ENCODE results near the gene NRM.
"Not testable (repeated sequence)": the region's sequence is repeated elsewhere in the genome, so short reads cannot be mapped to it uniquely, and the experiment has no call there.

NRM gene

DNA sequence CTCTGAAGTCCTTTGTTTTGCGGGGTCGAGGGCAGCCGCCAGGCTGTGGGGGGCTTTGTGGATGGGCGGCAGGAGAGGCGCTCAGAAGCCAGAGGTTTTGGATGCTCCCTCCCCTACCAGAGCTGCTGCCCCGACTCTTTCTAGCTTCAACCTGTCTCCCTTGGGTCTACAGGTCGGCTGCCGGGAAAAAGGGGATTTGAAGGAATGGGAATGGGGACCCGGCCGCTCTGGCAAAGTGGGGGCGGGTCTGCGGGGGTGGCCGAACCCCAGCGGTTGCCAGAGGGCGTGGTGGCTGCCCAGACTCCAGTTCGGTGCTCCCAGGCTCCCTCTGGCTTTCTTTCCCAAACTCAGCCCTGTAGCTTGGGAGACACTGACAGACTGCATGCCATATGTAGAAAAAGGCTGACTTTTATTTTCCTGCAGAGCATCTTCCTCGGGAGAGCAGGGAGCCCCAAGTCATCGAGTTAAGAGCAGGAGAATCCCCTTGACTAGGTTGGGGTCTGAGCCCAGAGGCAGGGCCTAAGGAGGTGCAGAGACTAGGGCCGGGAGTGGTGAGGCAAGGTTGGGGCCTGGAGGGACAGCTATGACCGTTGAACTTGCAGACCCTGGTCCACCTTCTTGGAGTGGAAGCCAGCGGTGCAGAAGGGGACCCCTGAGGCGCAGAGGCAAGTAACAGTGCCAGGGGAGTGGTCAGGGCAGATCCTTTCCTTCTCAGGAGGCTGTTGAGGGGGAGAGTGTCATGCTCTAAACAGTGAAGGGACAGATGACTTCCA lies 2.9 kb downstream of the NRM start:
- DNase-seq: no peak

DNA sequence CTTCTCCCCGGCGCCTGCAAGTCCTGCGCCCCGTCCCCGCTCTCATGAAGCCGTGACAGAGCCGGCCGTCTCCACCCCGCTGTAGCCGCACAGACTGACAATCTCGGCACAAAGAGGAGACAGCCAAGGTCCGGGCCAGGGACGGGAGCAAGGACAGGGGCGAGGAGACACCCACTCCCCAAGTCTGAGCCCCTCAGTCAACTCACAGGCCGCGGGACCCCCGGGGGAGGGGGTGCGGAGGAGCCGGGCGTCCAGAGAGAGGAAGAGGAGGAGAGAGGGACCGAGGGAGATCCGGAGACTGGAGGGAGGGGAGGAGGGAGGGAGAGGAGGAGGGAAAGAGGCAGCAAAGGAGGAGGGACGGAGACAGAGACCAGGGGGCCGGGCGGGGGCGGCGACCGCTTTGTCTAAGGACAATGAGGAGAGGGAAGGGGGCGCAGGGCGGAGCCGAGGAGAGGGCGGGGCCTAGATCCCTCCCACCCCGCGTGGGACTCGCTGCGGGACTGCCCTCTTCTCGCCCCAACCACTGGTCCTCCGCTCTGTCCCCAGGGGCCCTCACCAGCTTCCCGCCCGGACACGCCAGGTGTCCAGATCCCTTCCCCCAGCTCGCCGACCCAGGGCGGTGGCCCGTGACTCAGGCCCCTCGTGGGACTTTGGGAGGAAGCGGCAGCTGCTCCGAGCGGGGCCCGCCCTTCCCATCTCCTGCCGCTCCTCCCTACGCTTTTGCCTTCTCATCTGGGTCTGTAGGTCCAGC lies 3.7 kb downstream of the NRM start:
- peak; percentile 16 for DNase-seq

DNA sequence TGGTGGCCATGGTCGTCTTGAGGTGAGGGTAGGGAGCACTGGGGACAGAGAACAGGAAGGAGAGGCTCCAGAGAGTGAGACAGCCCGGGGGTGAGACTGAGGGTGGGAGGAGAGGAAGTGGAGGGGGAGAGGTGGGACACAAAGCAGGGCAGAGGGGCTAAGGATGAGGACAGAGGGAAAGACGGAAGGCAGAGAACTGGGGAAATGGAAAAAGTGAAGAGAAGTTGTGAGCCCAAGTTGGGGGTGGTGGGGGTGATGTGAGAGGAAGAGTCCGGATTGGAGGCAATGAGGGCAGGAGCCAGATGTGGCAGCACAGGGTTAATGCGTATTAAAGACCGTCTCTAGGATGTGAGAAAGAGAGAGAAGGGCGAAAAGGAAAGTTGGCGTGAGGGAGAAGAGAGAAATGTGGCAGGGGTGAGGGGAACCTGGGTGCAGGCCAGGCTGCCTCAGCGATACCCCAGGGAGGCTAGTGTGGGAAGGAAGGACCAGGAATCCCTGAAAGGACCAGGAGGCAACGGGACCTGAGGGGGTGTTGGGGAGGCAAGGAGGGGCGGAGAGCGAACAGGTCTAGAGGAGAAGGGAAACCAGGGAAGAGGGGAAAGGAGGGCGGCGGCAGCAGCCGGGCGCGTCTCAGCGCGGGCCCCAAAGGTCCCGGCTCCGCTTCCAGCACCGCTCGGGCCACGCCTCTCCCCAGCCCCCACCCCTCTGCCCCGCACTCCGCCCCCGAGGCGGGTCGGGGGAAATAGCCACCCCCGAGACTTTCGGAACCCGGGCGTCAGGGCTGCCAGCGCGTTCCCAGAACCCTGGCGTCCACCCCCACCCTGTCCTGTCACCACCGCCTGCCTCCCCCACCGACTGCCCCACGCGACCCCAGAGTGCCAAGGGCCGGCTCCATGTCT lies 4.5 kb downstream of the NRM start, which contains the start of gene PPP1R18:
Gene PPP1R18, minus strand, starts transcription at position 637 of the 899 bp plus-strand sequence. Its CDS starts 627 bp downstream, at position 10.
- no peak for DNase-seq

DNA sequence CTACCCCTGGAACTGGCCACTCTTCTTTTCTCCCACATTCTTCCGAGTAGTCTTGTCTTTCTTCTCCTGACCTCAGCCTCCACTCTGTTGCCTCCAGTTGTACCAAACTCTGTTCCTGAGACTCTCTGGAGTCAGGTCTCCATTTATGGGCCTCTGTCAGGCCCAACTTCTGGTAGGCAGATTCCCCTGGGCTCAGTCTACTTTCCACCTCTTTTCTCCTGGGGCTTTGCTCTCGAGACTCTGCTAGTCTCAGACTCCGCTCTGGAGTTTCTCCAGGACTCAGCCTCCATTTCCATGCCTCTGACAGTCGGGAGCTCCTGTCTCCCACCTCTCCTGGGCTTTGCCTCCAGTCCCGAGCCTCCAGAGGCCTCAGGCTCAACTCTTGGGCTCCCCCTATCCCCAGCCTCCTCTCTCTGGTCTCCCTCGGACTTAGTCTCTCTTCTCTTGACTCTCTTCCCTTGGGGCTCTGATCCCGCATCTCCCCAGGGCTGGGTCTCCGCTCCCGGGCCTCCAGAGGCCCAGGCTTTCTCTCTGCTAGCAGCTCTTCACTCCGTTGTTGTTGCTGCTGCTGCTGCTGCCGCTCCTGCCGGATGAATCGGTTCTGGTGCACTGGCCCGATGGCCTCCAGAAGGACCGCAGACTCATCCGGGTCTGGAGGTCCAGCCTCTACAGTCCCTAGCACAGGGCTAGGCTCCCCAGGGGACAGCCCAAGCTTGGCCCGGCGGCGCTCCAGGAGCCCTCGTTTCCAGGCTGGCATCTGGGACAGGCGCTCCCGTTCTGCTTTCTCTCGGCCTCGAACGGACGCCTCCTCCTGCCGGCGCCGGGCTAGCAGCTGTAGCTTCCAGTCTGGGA lies 5.4 kb downstream of the NRM start:
- DNase-seq: no peak

DNA sequence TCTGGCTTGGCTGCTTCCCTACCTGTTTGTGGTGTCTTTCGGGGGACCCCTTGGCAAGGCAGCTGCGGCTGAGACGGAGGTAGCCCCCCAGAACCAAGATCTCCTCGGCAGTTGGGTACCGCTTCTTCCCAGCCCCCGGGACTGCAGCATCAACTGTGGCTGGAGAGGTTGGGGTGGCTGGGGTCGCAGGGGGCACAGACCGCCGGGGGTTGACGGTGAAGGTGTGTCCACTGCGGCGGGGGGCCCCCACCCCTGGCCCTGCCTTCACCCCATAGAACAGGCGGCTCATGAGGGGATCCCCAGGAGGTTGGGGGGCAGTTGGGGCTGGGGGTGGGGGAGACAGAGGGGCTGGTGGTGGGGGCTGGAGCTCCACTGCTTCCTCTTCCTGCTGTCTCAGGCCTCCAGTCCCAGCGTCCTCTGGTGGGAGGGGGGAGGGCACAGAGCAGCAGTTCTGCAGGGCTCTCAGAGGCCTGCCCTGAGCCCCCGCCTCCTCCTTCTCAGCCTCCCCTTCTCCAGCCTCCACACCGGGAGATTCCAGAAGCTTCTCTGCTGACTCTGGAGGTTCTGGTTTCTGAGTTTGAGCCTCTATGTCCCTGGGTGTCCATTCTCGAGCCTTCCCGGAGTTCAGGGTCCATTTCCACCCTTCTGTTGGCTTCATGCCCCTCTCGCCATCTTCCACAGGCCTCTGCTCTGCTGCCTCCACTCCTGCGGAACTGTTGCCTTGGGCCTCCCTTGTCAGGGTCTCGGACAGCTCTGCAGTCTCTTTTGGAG lies 6.2 kb downstream of the NRM start:
- no peak for DNase-seq

DNA sequence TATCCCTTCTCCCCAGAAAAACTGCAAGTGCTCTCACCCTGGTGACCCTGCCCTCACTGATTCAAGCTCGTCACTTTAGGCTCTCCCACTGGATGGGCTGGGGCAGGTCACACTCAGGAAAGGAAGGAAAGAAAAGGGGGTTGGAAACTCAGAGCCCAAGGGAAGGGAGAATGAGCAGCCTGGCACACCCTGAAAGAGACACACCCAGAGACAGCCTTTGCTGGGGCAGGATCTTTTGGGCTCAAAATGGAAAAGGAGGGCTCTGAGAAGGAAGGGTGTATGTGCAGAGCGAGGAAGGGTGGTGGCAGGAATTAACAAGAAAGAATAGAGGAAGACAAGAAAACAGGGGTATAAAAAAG lies 6.8 kb downstream of the NRM start:
- DNase-seq: no peak

DNA sequence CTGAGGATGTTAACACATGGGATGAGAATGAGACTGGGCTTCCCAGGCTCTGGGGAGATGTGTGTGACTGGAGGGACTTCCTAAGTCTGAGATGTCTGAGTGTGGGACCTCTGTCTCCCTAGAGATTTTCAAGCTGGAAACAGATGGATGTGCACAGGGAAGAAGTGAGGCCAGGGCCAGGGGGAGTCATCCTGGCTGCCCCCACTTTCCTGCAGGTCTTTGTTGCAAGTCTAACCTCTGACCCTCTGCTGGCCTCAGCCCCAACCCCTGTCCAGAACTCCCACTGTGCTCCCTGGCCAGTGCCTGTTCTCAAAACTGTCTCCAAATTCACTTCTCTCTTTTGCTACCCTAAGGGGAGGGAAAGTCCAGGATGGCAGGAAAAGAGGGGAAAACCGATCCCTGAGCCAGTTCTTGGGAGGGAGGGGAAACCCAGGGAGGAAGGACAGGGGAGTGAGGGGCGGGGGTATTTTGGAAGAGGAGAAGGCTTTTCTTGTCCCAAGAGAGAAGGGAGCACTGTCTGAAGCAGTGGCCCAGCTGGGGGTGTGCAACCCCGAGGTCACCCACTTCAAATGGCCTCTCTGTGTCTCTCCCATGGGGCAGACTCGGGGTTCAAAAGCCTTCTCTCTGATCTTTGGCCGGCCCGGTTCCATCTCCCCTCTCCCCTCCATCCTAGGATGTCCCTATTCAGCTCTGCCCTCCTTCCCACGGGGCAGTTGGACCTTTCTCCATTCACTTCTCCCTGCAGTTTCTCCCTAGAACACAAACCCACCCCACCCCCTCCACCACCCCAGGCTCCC lies 7.4 kb downstream of the NRM start:
- no peak for DNase-seq

DNA sequence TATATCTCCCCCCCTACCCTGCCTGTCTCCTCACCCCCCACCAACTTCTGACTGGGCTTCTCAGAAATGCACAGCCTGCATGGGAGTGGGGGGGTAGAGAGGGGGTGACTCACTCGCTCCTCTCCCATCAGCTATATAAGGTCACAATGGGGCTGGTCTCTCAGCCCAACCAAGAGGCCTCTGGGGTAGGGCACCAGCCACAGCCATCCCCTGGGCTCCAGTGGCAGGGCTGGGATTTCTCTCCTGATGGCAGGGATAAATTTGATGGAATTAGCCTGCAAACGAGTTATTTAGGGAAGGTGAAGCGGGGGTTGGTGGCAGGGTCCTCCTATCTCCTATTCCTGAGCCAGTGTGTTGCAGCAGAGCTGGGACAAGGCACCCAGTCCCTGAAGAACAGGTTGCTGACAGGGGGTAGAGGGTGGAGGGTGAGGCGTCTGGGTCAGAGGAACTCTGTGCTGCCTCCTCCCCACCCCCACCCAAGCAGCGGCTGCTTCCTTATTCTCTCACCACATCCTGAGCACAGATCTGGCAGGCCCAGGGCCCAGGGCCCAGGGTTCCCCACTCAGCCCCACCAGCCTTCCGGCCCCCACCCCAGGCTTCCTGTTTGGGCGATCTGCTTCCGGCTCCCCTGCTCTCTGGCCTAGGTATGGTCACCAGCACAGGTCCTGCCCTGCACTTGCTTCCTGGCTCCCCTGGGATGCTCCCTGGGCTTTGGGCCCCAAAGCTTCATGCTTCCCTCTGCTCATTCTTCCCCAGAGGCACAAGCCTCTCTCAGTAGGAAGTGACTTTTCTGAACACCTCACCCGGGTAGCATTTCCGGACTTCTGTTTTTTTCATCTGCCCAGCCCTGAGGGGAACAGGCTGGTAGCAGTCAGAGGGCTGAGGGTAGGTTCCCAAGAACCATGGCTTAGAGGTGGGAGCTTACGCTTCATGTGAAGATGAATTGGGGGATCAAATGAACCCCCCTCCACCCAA lies 8.4 kb downstream of the NRM start:
- DNase-seq: no peak

DNA sequence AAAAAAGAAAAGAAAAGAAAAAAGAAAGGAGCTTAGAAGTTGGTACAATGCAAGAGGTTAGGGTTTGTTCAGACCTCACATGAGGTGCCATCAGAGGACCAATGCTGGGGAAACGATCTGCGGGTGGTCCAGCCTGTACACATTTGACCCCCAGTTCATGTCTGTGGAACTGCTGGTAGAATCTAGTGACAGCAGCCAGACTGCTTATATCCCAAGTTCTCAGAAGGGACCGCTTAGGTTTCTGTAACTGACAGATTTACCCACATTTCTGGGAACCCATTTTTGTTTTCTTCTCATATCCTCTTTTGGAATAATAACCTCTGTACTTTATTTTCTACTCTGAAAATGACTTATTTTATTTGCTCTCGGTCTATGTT lies 9.0 kb downstream of the NRM start:
- no peak for DNase-seq

DNA sequence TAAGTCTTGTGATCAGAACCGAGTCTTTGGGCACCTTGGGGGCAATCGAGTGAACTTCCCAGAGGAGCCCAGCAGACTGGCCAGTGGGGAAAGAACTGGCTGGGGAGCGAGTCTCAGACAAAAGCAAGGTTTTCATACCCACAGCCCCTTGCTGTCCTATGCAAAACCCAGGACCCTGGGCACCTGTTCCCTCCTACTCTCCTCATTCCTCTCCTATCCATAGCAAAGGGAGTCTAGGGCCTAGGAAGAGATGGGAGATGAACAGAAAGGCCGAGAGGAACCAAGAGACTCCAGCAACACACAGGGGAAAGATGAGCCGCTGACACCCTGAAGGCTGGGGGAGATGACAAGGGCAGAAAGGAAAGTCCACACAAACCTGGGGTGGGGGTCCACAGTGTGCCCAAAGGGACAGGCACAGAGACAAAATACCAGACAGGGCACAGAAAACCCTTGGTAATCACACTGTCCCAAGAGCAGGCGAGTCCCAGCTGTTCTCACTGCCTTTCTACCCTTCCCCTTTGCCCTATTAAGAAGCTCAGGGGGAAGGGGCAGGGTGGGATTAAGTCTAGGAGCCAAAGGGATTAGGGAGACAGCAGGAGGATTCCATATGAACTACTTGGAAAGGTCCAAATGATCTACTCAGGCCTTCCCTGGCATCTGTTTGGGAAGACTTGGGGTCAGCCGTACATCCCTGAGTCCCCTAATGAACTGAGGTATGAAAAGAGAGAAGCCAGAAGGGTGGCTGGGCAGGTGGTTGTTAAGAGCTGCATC lies 10.8 kb downstream of the NRM start:
- DNase-seq: no peak

DNA sequence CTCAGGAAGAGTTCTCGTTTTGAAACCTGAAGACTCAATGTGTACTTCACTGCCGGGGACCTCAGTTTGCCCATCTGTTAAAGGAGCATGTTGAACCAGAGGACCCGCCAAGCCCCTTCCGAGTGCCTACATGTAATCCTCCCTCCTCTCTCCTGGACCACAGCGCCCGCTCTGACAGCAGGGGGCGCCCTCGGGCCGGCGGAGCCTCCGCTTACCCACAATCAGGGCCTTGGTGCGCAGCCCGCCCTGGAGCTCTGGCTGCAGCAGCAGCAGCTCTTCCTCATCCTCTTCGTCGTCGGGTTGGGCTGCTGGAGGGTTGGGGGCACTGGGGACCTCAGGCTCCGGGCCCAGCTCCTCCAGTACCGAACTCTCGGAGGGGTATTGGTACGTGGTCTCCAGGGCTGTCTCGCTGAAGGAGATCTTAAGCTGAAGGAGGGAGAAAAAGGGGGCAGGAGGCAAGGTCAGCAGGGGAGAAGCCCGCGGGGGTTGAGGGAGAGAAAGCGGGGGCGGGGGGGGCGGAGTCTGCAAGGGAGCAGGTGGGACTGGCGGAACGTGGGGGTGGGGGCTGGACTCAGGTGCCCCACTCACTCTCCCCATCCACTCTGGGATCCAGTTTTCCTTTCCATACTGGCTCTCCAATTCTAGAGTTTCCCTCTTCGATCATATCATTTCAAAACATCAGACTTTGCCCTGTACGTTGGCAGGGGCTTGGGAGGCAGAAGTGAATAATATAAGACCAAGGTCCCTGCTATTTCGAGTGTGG lies 11.6 kb downstream of the NRM start:
- DNase-seq: peak; percentile 27

DNA sequence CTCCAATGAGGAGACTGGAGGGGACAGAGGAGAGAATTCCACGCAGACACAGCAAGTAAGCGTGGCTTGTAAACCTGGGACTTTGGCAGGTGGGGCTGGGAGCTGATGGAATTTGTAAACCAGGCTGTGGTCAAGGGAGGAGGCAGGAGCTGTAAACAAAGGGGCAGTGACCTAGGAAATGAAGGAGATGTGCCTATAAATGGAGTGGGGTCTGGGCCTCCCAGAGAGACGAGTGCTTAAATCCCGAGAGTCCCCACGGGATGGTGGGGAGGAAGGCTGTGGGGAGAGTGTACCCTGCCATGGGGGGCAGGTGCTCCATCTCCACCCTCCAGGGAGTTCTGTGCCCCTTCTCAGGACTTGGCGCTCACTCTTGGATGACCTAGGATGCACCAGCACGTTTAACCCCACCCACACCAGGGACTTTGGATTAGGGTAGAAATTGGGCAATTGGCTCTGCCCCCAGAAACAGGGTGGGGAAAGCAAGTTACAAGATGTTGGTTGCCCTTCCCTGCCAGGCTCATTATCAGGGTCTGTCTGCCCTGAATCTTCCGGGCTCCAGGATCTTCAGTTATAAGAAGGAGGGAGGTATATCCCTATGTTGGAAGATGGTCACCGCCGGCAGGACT lies 14.0 kb downstream of the NRM start:
- DNase-seq: no peak

DNA sequence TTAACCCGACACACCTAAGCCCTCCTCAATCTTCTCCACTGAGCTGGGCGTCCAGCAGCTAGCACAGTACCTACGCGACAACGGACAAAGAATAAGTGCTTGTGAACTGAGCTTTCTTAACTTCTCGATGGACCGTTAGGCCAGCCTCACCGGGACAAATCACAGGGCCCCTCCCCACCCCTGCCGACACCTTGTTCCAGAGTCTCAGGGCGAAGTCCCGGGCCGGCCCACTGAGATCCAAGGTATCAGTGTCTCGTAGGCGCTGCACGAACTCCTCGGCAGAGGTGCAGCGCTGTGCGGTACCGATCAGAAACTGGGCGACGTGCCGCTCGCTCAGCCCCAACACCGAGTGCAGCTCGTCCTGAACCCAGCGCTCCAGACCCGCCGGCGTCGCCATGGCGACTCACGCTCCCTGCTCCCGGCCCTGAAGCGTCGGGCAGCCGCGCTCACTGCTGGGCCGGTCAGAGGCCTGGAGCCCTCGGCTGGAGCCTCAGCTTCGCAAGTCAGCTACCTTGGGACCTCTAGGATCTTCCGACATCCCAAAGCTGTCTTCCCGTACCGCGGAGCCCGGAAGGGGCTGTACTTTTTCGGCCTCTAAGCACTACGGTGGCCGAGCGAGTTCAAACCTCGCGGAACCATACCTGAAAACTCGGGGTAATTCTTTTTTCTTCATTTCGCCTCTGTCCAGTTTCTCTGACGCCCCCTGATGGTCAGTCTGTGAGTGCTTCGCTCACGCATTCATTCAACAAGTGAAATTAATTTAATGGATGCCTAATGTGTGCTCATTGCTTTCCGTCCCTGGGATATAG lies 18.1 kb downstream of the NRM start, which contains the start of gene DHX16:
Gene DHX16, minus strand, starts transcription at position 562 of the 809 bp plus-strand sequence. Its CDS starts 165 bp downstream, at position 397.
- peak; percentile 89 for DNase-seq

DNA sequence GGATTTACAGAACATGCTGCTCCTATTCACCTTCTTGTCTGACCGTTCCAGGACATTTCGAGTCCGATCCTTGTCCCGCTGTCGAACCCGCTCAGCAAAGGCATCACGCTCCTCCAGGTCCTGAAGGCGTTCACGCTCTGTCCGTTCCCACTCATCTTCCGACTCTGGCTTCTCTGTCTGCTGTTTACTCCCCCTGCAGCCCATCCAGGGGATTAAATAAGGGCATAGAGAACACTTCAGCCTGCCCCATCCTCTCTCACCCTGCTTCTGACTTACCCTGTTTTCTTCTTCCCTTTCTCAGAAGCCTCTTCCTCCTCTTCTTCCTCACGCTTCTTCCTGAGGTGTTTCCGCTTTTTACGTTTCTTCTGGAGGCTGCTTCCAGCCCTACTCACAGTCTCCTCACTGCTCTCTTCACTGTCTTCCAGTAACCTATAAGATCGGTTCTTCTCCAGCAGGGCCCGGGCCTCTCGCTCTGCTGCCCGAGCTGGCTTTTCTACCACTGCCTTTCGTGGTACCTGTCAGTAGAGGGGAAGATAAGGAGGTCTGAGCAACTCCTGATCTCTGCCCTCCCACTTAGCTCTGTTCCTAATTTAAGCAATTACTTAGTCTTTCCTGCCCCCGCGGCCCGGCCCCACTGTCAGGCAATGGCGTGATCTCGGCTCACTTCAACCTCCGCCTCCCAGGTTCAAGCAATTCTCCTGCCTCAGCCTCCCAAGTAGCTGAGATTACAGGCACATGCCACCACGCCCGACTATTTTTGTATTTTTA lies 19.8 kb downstream of the NRM start:
- no peak for DNase-seq

DNA sequence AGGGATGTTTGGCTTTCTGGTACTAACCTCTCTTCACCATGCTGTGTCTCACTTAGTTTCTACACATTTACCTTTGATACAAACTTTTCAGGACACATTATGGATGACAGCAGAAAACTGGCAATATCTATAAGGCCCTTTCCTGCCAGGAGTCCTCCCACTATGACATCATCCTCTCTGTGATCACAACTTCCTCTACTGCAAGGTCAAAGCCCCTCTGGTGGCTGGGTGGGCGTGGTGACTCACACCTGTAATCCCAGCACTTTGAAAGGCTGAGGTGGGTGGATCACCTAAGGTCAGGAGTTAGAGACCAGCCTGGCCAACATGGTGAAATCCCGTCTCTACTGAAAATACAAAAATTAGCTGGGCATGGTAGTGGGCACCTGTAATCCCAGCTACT lies 24.5 kb downstream of the NRM start:
- DNase-seq: not testable (repeated sequence)

Measured in NCI-H1092 (cell line).